SKM-1 treated with dmso at 0.1 percent for 144 hours (cell line): ENCODE results near the gene SS18L1.

Experiments
- DNase-seq: peaks from one replicate; lab custom pipeline; 2025; ENCODE audit not compliant: unreplicated experiment; lab: John Stamatoyannopoulos, UW

SS18L1 gene

DNA sequence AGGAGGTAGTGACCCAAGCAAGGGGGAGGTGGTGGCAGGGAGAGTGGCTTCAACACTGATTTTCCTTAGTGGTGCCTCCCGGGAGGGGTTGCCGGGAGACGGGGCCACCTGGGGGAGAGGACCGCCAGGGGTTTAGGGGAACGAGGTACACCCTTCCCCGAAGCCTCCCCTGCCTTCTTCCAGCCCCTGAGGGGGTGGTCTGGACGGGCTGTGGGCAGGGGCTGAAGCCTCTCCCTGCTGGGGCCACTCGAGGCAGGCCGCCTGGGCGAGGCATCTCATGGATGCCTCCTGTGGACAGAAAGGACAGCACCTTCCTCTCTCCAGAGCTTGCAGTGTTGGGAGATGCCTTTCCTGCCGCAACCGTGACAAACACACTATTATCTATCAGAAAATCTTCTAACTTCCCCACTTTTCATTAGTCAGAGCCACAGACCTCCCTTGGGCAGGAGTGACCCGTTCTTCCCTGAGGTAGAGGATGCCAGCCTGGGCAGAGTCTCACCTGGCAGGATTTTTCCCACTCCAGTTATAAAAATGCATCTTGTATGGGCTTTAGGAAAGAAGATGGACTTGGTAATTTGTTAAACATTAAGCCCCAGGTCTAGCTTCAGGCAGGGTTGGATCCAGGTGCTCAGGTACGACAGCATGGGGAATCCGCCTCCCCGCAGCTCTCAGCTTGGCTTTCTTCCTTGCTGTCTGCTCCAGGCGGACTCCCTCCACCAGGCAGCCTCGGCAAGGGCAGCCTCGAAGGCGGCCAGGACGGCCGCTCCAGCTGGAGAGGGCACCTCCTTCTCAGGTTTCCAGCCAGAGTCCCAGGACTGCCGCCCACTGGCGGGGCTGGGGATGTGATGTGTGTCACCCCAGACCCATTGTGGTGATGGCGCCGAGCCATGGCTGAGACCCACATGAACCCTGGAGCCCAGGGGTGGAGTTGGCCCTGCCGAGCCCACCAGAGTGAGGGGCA, 65.5 kb downstream of the SS18L1 start:
- DNase-seq, result no peak

GRCh38 chr20:62209850-62210495, 66.4 kb downstream of the SS18L1 start:
- DNase-seq, result no peak

DNA sequence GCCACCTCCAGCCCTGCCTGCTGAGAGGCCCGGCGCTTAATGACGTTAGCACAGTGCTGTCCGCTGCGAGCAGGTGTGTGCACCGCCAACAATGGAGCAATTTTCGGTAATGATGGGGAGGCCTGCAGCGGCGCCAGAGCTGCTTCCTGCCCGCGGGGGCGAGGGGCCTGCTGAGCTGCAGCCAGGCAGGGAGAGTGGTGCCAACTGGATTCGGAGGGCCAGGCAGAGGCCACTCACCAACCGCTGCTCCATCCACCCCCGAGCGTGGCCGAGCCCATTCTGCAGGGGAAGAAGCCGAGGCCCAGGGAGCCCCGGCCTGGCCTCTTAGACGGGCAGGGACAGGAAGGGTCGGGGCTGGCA, 66.9 kb downstream of the SS18L1 start:
- DNase-seq, result no peak

- DNase-seq, result no peak
Observed at GRCh38 chr20:62211216-62211615, 67.6 kb downstream of the SS18L1 start.

DNA sequence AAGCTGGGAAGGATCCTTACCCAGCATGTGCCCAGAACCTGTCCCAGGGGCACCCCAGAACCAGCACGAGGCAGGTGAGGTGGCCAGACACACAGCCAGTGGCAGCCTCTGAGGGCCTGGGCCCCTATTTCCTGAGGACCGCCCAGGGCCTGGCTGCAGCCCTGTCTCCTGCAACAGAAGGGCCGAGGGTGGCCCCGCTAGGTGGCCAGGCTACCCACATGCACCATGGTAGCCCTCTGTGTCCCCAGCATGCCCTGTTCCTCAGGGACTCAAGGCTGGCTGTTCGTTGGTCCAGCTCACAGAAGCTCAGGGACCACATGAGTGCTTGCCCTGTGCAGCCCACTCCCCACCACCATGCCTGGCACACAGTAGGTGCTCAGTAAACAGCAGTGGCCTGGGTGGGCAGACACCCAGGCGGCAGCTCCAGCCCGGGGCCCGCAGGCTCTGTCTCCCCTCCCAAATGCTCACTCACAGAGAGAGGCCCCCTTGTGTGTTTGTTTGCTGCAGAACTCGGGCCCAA, 68.3 kb downstream of the SS18L1 start:
- DNase-seq, result no peak

GRCh38 chr20:62212299-62212698, 68.7 kb downstream of the SS18L1 start:
- no peak for DNase-seq

- no peak for DNase-seq
Observed at GRCh38 chr20:62214067-62214466, 70.5 kb downstream of the SS18L1 start.

DNA sequence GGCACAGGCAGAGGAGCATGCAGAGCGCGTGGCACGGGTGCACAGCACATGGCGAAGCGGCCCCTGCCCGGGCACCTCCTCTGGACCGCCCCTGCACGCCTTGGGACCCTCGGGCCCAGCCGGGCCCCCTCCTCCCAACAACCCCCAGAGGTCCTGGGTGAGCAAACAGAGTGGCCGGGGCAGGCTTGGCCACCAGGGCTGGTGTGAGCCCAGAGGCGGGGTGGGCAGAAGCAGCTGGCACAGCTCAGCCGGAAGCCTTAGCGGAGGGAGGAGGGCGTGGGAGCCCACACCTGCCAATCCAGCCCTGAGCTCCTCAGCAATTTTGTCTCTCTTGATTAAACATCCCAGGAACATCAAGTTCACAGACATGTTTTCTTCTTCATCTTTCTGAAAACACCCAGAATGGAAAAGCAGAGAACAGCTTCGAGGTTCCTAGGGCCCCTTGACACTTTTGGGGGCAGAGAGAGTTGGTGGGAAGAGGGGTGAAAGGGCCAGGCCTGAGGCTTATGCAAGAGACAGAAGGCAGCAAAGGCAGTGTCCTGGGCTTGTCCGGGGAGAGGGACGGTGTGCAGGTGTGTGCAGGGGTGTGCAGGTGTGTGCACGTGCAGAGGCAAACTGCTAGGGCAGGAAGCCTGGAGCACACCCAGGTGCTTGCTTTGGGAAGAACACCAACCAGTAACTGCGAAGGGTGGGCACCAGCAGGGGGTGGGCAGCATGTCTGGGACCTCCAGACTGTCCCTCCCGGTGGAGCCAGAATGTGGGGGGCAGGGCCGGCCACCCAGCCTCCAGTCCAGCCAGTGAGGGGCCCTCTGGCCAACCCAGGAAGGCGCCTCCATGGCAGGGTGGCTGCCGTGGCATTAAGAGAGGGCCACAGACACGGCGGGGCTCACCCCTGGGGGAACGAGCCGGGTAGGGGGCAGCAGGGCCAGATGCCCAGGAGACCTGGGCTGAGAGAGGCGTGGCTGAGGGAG, 71.7 kb downstream of the SS18L1 start:
- no peak for DNase-seq

- DNase-seq, result no peak
Observed at GRCh38 chr20:62215991-62216635, 72.5 kb downstream of the SS18L1 start.

- no peak for DNase-seq
Observed at GRCh38 chr20:62216636-62217566, 73.3 kb downstream of the SS18L1 start.

DNA sequence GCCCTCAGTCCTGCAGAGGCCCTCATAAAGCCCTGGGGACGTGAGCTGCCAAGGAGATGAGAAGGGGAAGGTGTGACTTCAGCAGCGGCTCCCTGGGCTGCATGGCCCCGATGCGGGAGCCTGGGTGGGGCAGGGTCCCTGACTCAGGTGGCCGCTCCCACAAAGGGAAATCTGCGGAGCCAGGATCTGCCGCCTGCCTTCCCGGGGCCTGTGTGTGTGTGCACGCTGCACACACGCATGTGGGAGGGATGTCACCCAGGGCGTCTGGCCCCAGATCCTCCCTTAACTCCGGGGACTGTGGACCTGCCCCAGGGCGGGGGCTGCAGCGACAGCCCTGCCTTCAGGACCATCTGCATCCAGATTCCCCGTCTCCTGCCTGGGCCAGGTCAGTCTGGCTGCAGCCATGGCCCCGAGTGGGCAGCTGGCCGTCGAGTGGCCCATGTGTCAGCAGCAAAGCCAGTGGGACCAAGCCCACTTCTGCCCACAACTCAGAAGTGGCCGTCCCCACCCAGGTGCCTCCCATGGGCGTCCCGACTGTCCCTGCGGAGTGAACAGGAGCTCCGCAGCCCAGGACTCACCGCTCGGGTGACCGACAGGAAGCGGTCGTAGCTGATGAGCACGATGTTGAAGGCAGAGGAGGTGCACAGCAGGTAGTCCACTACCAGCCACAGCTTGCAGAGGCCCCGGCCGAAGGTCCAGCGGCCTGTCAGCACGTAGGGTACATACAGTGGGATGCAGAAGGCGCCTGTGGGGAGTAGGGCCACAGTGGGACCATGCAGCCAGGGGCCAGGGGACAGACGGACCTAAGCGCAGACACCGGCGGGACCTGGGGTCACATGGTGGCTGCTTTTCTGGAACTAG, 74.6 kb downstream of the SS18L1 start:
- DNase-seq, result no peak

DNA sequence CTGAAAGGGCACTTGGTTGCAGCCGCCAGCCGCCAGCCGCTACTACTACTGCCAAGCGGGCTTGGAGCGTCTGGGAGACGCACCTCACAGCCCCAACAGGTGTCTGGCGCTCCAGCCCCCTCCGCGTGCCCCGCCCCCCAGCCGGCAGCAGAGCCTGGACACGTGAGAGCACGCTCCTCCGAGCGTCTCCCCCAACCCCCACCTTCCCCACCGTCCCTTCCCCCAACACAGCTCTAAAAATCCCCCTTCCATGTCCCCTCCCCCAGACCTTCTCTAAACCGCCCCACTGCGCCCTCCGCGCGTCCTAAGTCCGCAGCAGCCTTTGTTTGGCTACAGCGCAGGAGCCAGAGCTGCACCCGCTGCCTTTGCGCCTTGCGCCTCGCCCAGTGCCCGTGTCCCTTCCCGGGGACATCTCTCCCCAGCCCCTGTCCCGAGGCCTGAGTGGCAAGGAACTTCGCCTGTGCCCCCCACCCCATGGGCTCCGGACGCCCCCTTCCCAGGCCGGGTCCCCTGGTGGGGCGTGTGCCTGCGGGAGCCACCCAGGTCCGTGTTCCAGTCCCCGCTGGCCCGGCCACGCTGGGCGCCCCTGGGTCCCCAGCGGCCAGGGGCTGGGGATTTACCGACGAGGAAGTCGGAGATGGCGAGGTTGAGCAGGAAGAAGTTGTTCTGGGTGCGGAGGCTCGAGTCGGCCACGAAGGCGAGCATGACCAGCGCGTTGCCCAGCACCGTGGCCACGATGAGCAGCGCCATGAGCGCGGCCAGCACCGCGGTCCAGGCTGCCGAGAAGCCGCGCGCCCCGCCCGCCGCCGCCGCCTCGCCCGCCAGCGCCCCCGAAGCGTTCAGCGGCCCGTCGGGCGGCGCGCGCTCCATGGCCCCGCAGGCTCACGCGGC, 75.8 kb downstream of the SS18L1 start:
- DNase-seq, result no peak

- DNase-seq, result no peak
Observed at GRCh38 chr20:62219992-62220665, 76.6 kb downstream of the SS18L1 start, which contains the start of gene HRH3. Gene HRH3 (minus strand): TSS chr20:62220278. CDS start chr20:62219970, 308 bp downstream.

- no peak for DNase-seq
Observed at GRCh38 chr20:62220666-62221568, 77.3 kb downstream of the SS18L1 start.

DNA sequence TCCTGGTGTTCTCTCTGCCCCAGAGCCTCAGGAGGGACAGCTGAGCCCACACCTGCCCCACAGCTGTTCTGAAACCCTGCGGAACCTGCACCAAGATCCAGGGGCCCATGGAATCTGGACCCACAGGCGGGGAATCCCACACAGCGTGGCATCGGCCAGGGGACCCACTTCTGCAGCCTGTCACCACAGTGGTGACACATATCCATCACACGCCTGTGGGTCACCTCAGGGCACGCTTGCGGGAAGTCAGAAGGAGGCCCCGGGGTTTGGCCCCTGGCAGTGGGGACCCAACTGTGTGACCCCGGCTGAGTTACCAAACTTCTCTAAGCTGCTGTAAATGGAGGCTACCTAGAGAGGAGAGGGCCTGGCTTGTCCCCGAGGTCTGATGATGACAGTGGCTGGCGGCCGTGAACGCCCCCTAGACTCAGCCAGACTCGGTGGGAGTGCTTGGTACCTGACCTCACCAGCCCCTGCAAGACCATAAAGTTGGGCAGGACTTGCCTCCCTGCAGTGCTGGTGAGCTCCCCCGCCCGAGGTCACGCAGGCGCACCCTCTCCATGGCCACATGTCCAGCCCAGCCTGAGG, 78.8 kb downstream of the SS18L1 start:
- no peak for DNase-seq
